ENCODE data around the gene FYB1. TPM values are rescaled to one million over a fixed set of nuclear protein-coding genes. Genes with fewer than 3 reads are reported as not detected.

The FYB1 gene
- total and polyA plus RNA-seq, 2 experiments from 2014 or later = not detected

GRCh38 chr5:39121315-39121714, 98.0 kb downstream of the FYB1 start (continued):
- TF ChIP-seq ZNF462 (CRISPR knock-in tag; IDR thresholded peaks at IDR 0.05) = no peak

- Histone ChIP-seq H3F3A (replicated peaks; ENCODE audit: low read depth) (no peaks in the 10 kb centered on the region), H3K27ac (ENCODE audit: low read depth) (no peak overlapping the region), H3K4me3 (no peak overlapping the region), H3K4me2 (no peak overlapping the region), H3K27me3 (ENCODE audit: insufficient read depth) (no peaks in the 10 kb centered on the region), H3K9me2 (ENCODE audit: insufficient read depth) (no peaks in the 10 kb centered on the region), H4K20me1 (replicated peaks; ENCODE audit: insufficient read depth) (no peaks in the 10 kb centered on the region), H3K36me3 (ENCODE audit: insufficient read depth) (no peaks in the 10 kb centered on the region), H3K79me2 (replicated peaks; ENCODE audit: insufficient read depth) (no peaks in the 10 kb centered on the region), H3K4me1 (ENCODE audit: insufficient read depth) (no peaks in the 10 kb centered on the region), H2AFZ (no peak overlapping the region)
- no peaks in the 10 kb centered on the region for H3K27me3 Mint-ChIP-seq (ENCODE audit: insufficient read depth, low read depth, poor library complexity)
- no peaks in the 10 kb centered on the region for H3K36me3 Mint-ChIP-seq (ENCODE audit: low read depth)
- no peak overlapping the region; the same call in 1 of the 2 replicates for H3K27ac Mint-ChIP-seq
- DNase-seq (ENCODE audit: low spot score) = no peak
- H3K4me3 Mint-ChIP-seq = no peak overlapping the region
- no peaks in the 10 kb centered on the region for H3K4me1 Mint-ChIP-seq
- H3K9me3 Mint-ChIP-seq = no peaks in the 10 kb centered on the region
- no peak for ATAC-seq
- TF ChIP-seq STAT1 (IDR thresholded peaks at IDR 0.05; ENCODE audit: unreplicated experiment) = no peak
- TF ChIP-seq CREB1 (CRISPR knock-in tag; IDR thresholded peaks at IDR 0.05; ENCODE audit: low read depth) = no peak
- TF ChIP-seq REST (IDR thresholded peaks at IDR 0.05; ENCODE audit: unreplicated experiment) = no peak
- no peak for TF ChIP-seq ZNF331 (CRISPR knock-in tag; IDR thresholded peaks at IDR 0.05; ENCODE audit: low read depth)
- TF ChIP-seq EZH2phosphoT487 (IDR thresholded peaks at IDR 0.05; ENCODE audit: unreplicated experiment) = no peak
- TF ChIP-seq EZH2 (IDR thresholded peaks at IDR 0.05; ENCODE audit: low read depth, unreplicated experiment) = no peak
- no peak for TF ChIP-seq POLR2AphosphoS5 (IDR thresholded peaks at IDR 0.05; ENCODE audit: low read depth)
- TF ChIP-seq ZNF114 (CRISPR knock-in tag; IDR thresholded peaks at IDR 0.05) = no peak
- TF ChIP-seq, protein P1, sequence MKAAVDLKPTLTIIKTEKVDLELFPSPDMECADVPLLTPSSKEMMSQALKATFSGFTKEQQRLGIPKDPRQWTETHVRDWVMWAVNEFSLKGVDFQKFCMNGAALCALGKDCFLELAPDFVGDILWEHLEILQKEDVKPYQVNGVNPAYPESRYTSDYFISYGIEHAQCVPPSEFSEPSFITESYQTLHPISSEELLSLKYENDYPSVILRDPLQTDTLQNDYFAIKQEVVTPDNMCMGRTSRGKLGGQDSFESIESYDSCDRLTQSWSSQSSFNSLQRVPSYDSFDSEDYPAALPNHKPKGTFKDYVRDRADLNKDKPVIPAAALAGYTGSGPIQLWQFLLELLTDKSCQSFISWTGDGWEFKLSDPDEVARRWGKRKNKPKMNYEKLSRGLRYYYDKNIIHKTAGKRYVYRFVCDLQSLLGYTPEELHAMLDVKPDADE (IDR thresholded peaks at IDR 0.05) = no peak
- no peak for TF ChIP-seq NANOG (IDR thresholded peaks at IDR 0.05; ENCODE audit: borderline replicate concordance)
- no peak for TF ChIP-seq JUNB (IDR thresholded peaks at IDR 0.05; ENCODE audit: unreplicated experiment)
- TF ChIP-seq, protein P2, sequence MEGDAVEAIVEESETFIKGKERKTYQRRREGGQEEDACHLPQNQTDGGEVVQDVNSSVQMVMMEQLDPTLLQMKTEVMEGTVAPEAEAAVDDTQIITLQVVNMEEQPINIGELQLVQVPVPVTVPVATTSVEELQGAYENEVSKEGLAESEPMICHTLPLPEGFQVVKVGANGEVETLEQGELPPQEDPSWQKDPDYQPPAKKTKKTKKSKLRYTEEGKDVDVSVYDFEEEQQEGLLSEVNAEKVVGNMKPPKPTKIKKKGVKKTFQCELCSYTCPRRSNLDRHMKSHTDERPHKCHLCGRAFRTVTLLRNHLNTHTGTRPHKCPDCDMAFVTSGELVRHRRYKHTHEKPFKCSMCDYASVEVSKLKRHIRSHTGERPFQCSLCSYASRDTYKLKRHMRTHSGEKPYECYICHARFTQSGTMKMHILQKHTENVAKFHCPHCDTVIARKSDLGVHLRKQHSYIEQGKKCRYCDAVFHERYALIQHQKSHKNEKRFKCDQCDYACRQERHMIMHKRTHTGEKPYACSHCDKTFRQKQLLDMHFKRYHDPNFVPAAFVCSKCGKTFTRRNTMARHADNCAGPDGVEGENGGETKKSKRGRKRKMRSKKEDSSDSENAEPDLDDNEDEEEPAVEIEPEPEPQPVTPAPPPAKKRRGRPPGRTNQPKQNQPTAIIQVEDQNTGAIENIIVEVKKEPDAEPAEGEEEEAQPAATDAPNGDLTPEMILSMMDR (conservative IDR thresholded peaks at IDR 0.05; ENCODE audit: low read depth in 2 of 2) = no peak
Measured at GRCh38 chr5:39120052-39120420, 99.3 kb downstream of the FYB1 start.

All from GM23338 (cell line).